Measurements from ENCODE around the gene ARRB2. TPM values are rescaled to one million over a fixed set of nuclear protein-coding genes. Genes with fewer than 3 reads are reported as not detected.

ARRB2 gene
- total RNA-seq, 2 experiments from 2014 or later, result 163 to 176 TPM

DNA sequence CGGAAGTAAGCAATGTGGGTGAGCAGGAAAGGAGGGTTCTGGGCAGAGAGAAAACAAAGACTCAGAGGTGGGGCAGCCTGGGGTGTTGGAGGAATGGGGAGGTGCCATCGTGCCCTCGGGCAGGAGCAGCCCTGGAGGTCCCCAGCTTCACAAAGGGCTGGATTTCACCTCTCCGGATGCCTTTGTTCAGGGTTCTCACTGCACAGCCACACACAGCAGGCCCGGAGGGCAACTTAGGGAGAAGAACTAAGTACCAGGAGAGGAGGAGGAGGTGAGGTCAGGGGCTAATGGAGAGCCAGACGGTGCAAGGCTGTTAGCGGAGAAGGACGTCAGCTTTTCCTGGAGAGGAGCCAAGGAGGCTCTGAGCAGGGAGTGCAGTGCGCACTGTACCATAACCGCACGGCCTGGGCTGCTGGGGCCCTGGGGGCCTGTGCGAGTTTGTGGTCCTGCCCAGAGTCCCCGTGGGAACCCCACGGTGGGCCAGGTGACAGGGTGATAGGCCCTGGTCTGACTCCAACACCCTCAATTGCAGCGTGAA is 9.3 kb downstream of the ARRB2 start:
- Mint-ChIP-seq H3K36me3 (ENCODE audit: low read depth) (peaks cover 43% of the 10 kb centered on the region), H3K4me1 (ENCODE audit: low read depth) (peaks cover 23% of the 10 kb centered on the region), H3K27ac (no peak overlapping the region), H3K4me3 (no peak overlapping the region), H3K9me3 (no peaks in the 10 kb centered on the region), H3K27me3 (no peaks in the 10 kb centered on the region)
- CTCF ChIA-PET, result no interaction called here
- DNase-seq, result no peak
- no peak for ATAC-seq
- TF ChIP-seq, protein P1, sequence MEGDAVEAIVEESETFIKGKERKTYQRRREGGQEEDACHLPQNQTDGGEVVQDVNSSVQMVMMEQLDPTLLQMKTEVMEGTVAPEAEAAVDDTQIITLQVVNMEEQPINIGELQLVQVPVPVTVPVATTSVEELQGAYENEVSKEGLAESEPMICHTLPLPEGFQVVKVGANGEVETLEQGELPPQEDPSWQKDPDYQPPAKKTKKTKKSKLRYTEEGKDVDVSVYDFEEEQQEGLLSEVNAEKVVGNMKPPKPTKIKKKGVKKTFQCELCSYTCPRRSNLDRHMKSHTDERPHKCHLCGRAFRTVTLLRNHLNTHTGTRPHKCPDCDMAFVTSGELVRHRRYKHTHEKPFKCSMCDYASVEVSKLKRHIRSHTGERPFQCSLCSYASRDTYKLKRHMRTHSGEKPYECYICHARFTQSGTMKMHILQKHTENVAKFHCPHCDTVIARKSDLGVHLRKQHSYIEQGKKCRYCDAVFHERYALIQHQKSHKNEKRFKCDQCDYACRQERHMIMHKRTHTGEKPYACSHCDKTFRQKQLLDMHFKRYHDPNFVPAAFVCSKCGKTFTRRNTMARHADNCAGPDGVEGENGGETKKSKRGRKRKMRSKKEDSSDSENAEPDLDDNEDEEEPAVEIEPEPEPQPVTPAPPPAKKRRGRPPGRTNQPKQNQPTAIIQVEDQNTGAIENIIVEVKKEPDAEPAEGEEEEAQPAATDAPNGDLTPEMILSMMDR (IDR thresholded peaks at IDR 0.05), result no peak
- intact Hi-C loops (cut with micrococcal nuclease), result no loop called here
- POLR2A ChIA-PET, result interaction anchor here (3.0 kb wide), 1 partner anchor 9 kb away, joined by 17 read pairs; the partner anchor contains the start of gene ARRB2

- ChIA-PET CTCF (no interaction called here), POLR2A (interaction anchor here (0.7 to 3.0 kb wide), 4 partner anchors 10 to 179 kb away, joined by 3 to 17 read pairs (median 3); partner anchors contain the start of genes ARRB2 and C17orf107)
- intact Hi-C loops (cut with micrococcal nuclease), result no loop called here
- ATAC-seq, result no peak
- Mint-ChIP-seq H3K27ac (peak overlapping the region; percentile 18), H3K9me3 (no peaks in the 10 kb centered on the region), H3K27me3 (no peaks in the 10 kb centered on the region), H3K4me3 (no peak overlapping the region), H3K4me1 (ENCODE audit: low read depth) (peaks cover 15% of the 10 kb centered on the region), H3K36me3 (ENCODE audit: low read depth) (peaks cover 34% of the 10 kb centered on the region)
- DNase-seq, result no peak
- TF ChIP-seq, protein P1 (IDR thresholded peaks at IDR 0.05), result no peak
Measured at GRCh38 chr17:4720787-4721186, 10.4 kb downstream of the ARRB2 start.

- DNase-seq, result peak; percentile 43
- TF ChIP-seq, protein P1 (IDR thresholded peaks at IDR 0.05), result no peak
- ChIA-PET CTCF (interaction anchor here (0.8 kb wide), 1 partner anchor 66 kb away, joined by 3 read pairs; no protein-coding TSS in a partner anchor), POLR2A (interaction anchor here (0.6 to 3.0 kb wide), 7 partner anchors 9 to 227 kb away, joined by 3 to 17 read pairs (median 3); partner anchors contain the start of genes ARRB2, C17orf107, PELP1 and PFN1)
- peaks cover 30% of the 10 kb centered on the region for H3K36me3 Mint-ChIP-seq (ENCODE audit: low read depth)
- peaks cover 14% of the 10 kb centered on the region for H3K4me1 Mint-ChIP-seq (ENCODE audit: low read depth)
- no peak overlapping the region for H3K27ac Mint-ChIP-seq
- no peaks in the 10 kb centered on the region for H3K27me3 Mint-ChIP-seq
- H3K4me3 Mint-ChIP-seq, result no peak overlapping the region
- ATAC-seq, result peak; percentile 56
- intact Hi-C loops (cut with micrococcal nuclease), result no loop called here
- no peaks in the 10 kb centered on the region for H3K9me3 Mint-ChIP-seq
Measured at GRCh38 chr17:4721203-4722135, 11.0 kb downstream of the ARRB2 start.

DNA sequence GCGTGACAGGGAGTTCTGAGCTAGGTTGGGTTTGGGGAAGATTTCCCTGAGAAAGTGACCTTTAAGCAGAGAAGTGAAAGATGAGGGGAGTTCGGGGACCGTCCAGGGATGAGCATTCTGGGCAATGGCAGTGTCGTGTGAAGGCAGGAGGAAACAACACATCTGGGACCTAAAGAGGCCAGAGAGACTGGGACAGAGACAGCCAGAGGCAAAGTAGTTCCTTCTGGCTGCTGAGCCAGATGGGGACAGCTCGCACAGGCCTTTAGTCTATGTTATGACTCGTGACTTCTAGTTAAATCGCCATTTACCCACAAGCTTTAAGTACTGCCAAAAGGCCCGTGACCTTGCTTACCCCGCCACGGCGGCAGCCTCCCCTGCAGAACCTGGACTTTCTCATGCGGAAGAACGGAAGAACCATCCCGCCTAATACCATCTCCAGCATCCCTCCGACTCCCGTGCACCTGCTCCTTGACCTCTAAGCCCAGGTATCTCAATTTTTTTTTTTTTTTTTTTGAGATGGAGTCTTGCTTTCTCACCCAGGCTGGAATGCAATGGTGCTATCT is 12.3 kb downstream of the ARRB2 start:
- DNase-seq, result no peak
- Mint-ChIP-seq H3K4me3 (no peak overlapping the region), H3K27me3 (no peaks in the 10 kb centered on the region), H3K27ac (no peak overlapping the region), H3K4me1 (ENCODE audit: low read depth) (peaks cover 11% of the 10 kb centered on the region), H3K9me3 (no peaks in the 10 kb centered on the region), H3K36me3 (ENCODE audit: low read depth) (peaks cover 21% of the 10 kb centered on the region)
- intact Hi-C loops (cut with micrococcal nuclease), result no loop called here
- CTCF ChIA-PET, result no interaction called here
- TF ChIP-seq, protein P1 (IDR thresholded peaks at IDR 0.05), result no peak
- POLR2A ChIA-PET, result interaction anchor here (0.6 to 0.7 kb wide), 2 partner anchors 19 to 196 kb away, joined by 3 read pairs; partner anchors contain the start of gene PELP1
- no peak for ATAC-seq
